ENCODE results near the gene SMDT1. TPM values are rescaled to one million over a fixed set of nuclear protein-coding genes. Genes with fewer than 3 reads are reported as not detected.

The SMDT1 gene, protein sequence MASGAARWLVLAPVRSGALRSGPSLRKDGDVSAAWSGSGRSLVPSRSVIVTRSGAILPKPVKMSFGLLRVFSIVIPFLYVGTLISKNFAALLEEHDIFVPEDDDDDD
- 1.9 and 4.7 TPM in 2 replicates for total RNA-seq

GRCh38 chr22:42079319-42080251 is at the start of gene SMDT1:
Gene SMDT1, plus strand, starts transcription at chr22:42079700. Its CDS starts 69 bp downstream, at chr22:42079769.

GRCh38 chr22:42070517-42071422 is 8.7 kb upstream of the SMDT1 start, which contains the start of gene NAGA:
Gene NAGA, minus strand, starts transcription at chr22:42070812. Its CDS starts 515 bp downstream, at chr22:42070297.

DNA sequence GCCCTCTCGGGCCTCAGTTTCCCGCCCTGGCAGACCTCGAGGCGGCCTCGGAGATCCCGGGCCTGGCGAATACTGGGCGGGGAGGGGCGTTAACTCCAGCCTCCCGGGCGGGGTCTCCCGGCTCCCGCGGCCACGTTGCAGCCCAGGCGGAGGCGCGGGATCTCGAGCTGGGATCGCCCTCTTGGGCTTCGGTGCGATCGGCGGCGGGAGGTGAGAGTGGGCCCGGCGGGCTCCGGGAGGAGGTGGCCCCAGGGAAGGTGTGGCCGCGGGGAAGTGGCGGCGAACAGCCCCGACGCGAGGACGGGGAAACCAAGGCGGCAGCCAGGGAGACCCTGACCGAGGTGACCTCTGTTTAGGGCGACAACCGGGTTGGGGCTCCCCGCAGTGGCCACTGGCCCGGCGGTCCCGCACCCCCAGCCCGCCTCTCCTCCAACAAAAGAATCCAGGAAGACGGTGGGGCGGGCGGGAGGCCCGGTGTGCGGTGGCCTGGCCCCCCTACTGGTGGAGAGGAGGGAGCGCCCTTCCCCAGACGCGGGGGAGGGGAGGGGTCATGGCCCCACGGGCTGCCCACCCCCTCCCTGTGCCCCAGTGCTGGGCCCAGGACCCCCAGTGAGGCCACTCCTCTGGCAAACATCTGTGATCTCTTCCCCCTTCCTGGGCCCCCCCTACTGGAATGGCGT is 5.2 kb upstream of the SMDT1 start, which contains the start of gene PHETA2:
PHETA2 (plus strand) TSS at position 117 of the 680 bp plus-strand sequence. CDS start 3,046 bp downstream, outside the sequence.

DNA sequence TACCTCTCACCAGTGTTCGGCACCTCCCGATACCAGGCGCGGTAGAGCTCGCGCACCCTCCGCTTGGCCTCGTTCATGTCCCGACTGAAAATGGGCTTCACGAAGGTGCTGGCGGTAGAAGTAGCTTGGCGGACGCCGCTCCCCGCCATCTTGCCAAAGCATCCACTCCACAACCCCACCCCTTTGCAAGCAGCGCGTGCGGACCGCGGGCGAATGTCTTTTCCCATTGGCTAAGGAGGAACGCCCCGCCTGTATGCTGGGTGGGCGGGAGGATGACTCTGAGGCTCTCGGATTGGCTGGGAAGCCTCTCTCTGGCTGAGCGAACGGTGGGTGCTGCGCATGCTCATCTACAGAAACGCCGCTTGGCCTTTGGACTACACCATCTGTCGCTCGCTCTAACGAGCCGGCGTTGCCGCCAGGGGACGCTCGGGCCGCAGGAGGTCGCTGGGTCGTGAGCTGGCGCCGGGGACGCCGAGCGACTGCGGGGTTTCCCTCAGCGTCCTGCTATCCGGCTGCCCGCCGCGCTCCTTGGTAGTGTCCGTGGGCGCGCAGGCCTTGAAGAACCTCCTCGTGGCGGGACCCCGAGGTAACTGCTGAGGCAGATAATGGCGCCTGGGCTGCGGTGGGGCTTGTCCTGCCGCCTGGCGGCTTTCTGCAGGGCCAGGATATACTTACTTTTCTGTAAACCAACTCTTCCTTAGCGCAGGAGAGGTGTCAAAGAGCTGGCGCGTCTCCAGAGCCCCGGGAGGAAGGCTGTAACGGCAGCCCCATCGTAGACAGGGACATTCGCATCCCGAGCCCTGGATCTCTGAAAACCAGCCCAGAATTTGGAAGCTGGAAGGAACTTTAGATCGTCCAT is 11.3 kb downstream of the SMDT1 start, which contains the start of gene NDUFA6:
NDUFA6 (minus strand) TSS at position 177 of the 859 bp plus-strand sequence; CDS start at position 149, 28 bp downstream.

GRCh38 chr22:42130639-42131431 is 51.3 kb downstream of the SMDT1 start, which contains the start of gene CYP2D6:
Gene CYP2D6, minus strand, starts transcription at chr22:42130810. Its CDS starts 19 bp downstream, at chr22:42130791.

Other genes starting within 250 kb of the SMDT1 start
- gene SREBF2, start 246.6 kb upstream of the SMDT1 start, total RNA-seq: 84.0 and 103 TPM in 2 replicates
- gene SHISA8, start 164.6 kb upstream of the SMDT1 start, total RNA-seq: not detected in 2 replicates
- 0.09 and 0.14 TPM in 2 replicates for gene TNFRSF13C, start 152.9 kb upstream of the SMDT1 start, total RNA-seq
- 28.6 and 41.3 TPM in 2 replicates for gene CENPM, start 132.5 kb upstream of the SMDT1 start, total RNA-seq
- 0.14 TPM in 1 of 2 replicates, not detected in the other for gene SEPTIN3, start 110.3 kb upstream of the SMDT1 start, total RNA-seq
- gene WBP2NL, start 80.9 kb upstream of the SMDT1 start, total RNA-seq: under 0.01 TPM in 1 of 2 replicates, not detected in the other
- 30.2 and 32.7 TPM in 2 replicates for gene NAGA, start 8.9 kb upstream of the SMDT1 start, total RNA-seq
- 1.7 and 4.7 TPM in 2 replicates for gene PHETA2, start 5.5 kb upstream of the SMDT1 start, total RNA-seq
- gene NDUFA6, start 11.1 kb downstream of the SMDT1 start, total RNA-seq: 54.3 and 88.2 TPM in 2 replicates
- 0.28 TPM in 1 of 2 replicates, not detected in the other for gene CYP2D6, start 51.1 kb downstream of the SMDT1 start, total RNA-seq
- gene TCF20, start 191.0 kb downstream of the SMDT1 start, total RNA-seq: 34.0 and 42.8 TPM in 2 replicates

All from airway epithelial cell (primary cell).